Stomach smooth muscle (tissue), 2 donors: ENCODE results near the gene DNPH1.

Experiments used
- H3K27ac ChIP-seq: one replicate; pipeline ENCODE4 v1.7.0; 2013; ENCODE audit warnings: mild to moderate bottlenecking, low read length, inconsistent platforms
- H3K27me3 ChIP-seq, 2 donors: one replicate each; pipeline ENCODE4 v1.7.0; 2013; ENCODE audit warnings: low read length in 2 of 2; ENCODE audit not compliant: insufficient read depth in 2 of 2, control insufficient read depth in 1 of 2
- H3K36me3 ChIP-seq, 2 donors: one replicate each; pipeline ENCODE4 v1.7.0; 2013; ENCODE audit warnings: low read length in 2 of 2; ENCODE audit not compliant: control insufficient read depth in 2 of 2, insufficient read depth in 2 of 2
- H3K4me1 ChIP-seq: one replicate; pipeline ENCODE4 v1.7.0; 2013; ENCODE audit warnings: low read length; ENCODE audit not compliant: control insufficient read depth, insufficient read depth
- H3K4me3 ChIP-seq, 2 donors: one replicate each; pipeline ENCODE4 v1.7.0; 2013; ENCODE audit warnings: low read length in 2 of 2
- H3K9ac ChIP-seq, 2 donors: one replicate each; pipeline ENCODE4 v1.7.0; 2013; ENCODE audit warnings: low read length in 2 of 2, mild to moderate bottlenecking in 1 of 2
- H3K9me3 ChIP-seq, 2 donors: one replicate each; pipeline ENCODE4 v1.7.0; 2013; ENCODE audit warnings: low read length in 2 of 2; ENCODE audit not compliant: control insufficient read depth in 2 of 2
- donor health status: healthy.
- donor health status: Pancreatic carcinoma.

Gene DNPH1

DNA sequence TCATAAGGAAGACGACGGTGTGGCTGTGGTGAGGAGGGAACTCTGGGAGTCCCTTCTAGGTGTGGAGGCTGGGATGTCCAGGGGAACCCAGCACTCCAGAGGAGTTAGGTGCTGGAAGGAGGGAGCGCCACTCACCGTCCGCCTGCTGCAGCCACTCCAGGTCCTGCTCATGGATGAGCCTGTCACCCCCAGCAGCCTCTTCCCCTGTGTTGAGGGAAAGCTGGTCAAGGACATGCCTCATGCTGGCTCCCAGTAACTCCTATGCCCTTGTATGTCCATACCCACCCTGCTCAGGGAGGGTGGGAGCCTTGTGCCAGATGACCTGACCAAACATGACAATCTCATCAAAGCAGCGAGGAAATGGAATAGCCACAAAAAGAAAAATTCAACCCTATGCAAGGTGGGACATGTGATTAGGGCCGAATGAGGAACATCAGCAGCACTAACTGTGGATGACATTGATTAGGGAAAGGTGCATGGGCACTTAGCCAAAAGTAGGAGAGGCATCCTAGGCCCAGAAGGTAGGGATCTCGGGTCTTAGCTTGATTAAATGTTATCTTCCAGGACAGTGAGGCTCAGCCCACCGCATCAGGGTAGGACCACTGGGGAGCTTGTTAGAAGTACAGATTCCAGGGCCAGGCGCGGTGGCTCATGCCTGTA, 3.0 kb downstream of the DNPH1 start:
- no peaks in the 10 kb centered on the region for H3K9me3 ChIP-seq
- H3K36me3 ChIP-seq: peaks cover 3 to 19% of the 10 kb centered on the region in 2 donors
- no peak overlapping the region for H3K27ac ChIP-seq
- peaks cover 7% of the 10 kb centered on the region for H3K4me1 ChIP-seq
- H3K4me3 ChIP-seq: no peak overlapping the region
- H3K9ac ChIP-seq: no peak overlapping the region
- H3K27me3 ChIP-seq: no peaks in the 10 kb centered on the region

DNA sequence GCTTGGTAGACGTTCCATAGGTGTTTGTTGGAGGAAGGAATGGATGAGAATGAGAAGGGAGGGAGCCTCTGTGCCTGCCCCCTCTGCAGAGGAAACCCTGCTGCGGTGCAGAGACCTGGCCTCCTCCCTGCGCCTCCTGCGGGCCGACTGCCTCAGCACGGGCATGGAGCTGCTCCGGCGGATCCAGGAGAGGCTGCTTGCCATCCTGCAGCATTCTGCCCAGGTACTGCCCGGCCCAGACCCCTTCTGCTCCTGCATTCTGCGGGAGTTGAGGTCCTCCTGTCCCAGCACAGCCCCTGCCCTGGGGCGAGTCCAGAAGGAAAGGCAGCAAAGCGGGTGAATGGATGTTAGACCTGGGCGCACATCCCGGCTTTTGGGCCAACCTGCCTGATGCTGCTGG, 6.1 kb downstream of the DNPH1 start:
- no peak overlapping the region for H3K27ac ChIP-seq
- no peak overlapping the region for H3K4me3 ChIP-seq
- H3K9ac ChIP-seq: no peak overlapping the region
- no peaks in the 10 kb centered on the region for H3K27me3 ChIP-seq
- no peaks in the 10 kb centered on the region for H3K9me3 ChIP-seq
- H3K36me3 ChIP-seq: peaks cover 3 to 26% of the 10 kb centered on the region in 2 donors
- H3K4me1 ChIP-seq: no peaks in the 10 kb centered on the region

DNA sequence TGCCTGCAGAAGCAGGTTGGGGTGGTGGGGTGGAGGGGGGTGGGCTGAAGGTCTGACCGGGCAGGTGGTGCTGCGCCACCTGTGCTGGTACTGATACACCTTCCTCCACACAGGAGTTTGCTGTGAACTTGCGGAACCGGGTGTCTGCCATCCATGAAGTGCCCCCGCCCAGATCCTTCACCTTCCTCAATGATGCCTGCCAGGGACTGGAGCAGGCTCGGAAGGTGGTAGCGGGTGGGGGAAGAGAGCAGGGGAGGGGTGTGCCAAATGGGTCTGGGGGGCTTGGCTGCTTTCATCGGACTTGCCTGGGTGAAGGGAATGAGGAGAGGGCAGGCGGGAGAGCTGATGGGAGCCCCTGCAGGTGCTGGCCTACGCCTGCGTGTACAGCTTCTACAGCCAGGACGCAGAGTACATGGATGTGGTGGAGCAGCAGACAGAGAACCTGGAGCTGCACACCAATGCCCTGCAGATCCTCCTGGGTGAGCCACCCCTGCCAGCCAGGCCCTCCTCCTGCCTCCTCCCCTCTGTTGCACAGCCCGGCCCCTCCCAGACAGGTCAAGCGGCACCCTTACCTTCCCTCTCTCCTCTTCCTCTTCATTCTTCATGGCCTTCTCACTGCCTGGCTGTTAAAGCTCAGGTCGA, 6.7 kb downstream of the DNPH1 start:
- Histone ChIP-seq H3K4me3 (no peak overlapping the region), H3K9ac (no peak overlapping the region), H3K9me3 (no peaks in the 10 kb centered on the region), H3K27me3 (no peaks in the 10 kb centered on the region), H3K27ac (no peak overlapping the region), H3K4me1 (no peaks in the 10 kb centered on the region), H3K36me3 (peaks cover 4 to 26% of the 10 kb centered on the region in 2 donors)

DNA sequence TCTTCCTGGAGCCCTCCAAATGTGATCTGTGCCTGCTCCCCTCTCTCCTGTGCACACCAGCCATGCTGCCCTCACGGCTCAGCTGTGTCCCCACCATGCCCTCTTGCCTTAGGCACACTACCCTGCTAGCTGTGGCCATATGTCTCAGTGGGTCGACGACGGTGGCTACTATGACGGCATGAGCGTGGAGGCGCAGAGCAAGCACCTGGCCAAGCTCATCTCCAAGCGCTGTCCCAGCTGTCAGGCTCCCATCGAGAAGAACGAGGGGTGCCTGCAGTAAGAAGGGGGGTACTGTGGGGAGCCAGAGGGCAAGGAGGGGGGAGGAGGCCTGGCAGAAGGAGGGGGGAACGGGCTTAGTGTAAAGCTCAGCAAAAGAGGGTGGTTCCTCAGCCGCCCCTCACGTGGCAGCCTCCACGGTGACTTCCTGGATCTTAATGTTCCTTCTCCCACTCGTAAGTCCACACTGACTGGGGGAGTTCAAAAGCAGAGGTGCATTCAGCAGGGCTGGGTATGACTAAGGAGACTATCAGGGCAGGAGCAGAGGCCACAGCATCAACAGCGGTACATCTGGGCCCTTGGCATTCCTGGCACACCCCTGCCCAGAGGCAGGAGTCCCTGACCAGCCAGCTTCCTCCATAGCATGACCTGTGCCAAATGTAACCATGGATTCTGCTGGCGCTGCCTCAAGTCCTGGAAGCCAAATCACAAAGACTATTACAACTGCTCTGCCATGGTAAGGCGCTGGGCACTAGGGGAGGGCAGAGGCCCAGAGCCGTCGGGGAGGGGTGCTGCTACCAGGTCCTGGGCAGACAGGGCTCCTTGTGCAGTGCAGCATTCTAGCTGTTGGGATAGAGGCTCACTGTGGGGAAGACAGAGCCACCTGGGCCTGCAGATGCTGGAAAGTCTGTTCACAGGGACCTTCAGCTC, 8.0 kb downstream of the DNPH1 start:
- no peaks in the 10 kb centered on the region for H3K27me3 ChIP-seq
- no peak overlapping the region for H3K9ac ChIP-seq
- H3K4me3 ChIP-seq: no peak overlapping the region
- no peak overlapping the region for H3K27ac ChIP-seq
- H3K4me1 ChIP-seq: no peaks in the 10 kb centered on the region
- no peaks in the 10 kb centered on the region for H3K9me3 ChIP-seq
- peaks cover 13 to 28% of the 10 kb centered on the region in 2 donors for H3K36me3 ChIP-seq

DNA sequence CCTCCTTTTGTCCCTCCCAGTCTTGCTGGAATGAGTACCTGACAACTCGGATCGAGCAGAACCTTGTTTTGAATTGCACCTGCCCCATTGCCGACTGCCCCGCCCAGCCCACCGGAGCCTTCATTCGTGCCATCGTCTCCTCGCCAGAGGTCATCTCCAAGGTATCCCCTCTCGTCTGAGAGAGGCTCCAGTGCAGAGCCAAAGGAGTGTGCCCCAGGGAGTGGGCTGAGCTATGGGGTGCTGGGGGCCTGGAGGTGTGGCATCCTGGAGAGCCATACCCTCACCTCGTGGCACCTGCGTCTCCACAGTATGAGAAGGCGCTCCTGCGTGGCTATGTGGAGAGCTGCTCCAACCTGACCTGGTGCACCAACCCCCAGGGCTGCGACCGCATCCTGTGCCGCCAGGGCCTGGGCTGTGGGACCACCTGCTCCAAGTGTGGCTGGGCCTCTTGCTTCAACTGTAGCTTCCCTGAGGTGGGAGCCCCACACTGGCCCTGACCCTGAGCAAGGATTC, 8.8 kb downstream of the DNPH1 start:
- Histone ChIP-seq H3K4me3 (no peak overlapping the region), H3K27me3 (no peaks in the 10 kb centered on the region), H3K9me3 (no peaks in the 10 kb centered on the region), H3K4me1 (no peaks in the 10 kb centered on the region), H3K9ac (no peak overlapping the region), H3K36me3 (peaks cover 21 to 32% of the 10 kb centered on the region in 2 donors), H3K27ac (no peak overlapping the region)

DNA sequence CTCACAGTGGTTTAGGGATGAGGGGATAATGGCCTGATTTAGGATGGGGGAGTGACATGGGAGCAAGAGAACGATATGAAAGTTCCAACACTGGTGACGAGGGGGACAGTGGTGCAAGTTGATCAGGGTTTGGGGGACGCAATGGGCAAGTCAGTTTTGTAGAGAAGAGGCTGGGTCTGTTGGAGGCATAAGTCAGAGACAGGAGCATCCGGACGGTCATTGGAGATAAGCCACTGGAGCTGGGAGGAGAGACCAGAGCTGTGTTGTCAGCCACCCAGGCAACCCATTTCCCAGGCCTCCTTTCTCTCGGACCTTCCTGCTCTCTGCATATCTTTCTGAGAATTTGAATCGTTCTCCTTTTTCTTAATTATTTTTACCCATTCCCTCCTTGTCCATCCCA, 9.5 kb downstream of the DNPH1 start:
- Histone ChIP-seq H3K4me3 (no peak overlapping the region), H3K27ac (no peak overlapping the region), H3K9me3 (no peaks in the 10 kb centered on the region), H3K9ac (no peak overlapping the region), H3K4me1 (no peaks in the 10 kb centered on the region), H3K36me3 (peaks cover 21 to 37% of the 10 kb centered on the region in 2 donors), H3K27me3 (no peaks in the 10 kb centered on the region)

DNA sequence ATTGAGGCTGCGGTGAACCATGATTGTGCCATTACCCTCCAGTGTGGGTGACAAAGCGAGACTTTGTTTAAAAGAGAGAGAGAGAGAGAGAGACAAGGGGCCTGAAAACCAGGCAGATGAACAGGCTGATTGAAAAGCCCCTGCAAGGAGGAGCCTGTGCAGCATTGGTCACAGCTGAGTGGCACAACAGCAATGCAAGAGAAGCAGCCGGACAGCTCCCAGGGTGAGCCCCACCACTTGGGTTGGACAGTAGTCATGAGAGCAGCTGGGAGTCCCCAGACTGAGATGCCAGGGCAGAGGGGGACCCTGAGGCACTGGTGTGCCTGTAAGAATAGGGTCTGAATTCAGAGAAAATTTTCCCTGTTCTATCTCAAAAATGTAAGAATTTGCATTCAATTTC, 10.2 kb downstream of the DNPH1 start:
- peaks cover 21 to 33% of the 10 kb centered on the region in 2 donors for H3K36me3 ChIP-seq
- no peak overlapping the region for H3K4me3 ChIP-seq
- no peak overlapping the region for H3K9ac ChIP-seq
- H3K27ac ChIP-seq: no peak overlapping the region
- no peaks in the 10 kb centered on the region for H3K9me3 ChIP-seq
- no peaks in the 10 kb centered on the region for H3K27me3 ChIP-seq
- no peaks in the 10 kb centered on the region for H3K4me1 ChIP-seq

DNA sequence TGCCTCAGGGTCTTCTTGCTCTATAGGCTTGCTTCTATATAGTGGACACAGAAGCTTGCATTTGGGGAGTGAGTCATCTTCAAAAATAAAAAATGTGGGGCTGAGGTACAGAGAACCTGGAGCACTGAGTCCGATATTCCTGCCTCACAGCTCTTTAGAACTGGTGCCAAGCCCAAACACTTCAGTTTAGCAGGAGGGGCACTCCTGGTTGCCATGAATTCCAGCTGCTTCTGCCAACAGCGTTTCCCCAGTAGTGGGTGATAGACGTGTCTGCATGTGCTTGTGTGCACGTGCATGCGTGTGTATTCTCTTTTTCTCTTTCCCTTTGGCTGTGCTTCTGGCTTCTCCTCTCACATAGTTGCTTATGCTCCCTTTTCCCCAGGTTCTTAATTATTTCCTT, 11.9 kb downstream of the DNPH1 start:
- Histone ChIP-seq H3K36me3 (peaks cover 26 to 34% of the 10 kb centered on the region in 2 donors), H3K9me3 (no peaks in the 10 kb centered on the region), H3K27me3 (no peaks in the 10 kb centered on the region)

DNA sequence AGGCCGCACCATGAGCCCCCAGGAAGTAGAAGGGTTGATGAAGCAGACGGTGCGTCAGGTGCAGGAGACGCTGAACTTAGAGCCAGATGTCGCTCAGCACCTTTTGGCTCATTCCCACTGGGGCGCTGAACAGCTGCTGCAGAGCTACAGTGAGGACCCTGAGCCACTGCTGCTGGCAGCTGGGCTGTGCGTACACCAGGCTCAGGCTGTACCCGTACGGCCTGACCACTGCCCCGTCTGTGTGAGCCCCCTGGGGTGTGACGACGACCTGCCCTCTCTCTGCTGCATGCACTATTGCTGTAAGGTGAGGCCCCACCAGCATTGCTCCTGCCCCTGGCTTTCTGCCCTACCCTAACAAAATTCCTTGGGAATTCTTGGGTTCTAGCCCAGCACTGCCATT, 13.1 kb downstream of the DNPH1 start:
- peaks cover 25 to 31% of the 10 kb centered on the region in 2 donors for H3K36me3 ChIP-seq
- H3K4me3 ChIP-seq: no peak overlapping the region
- no peaks in the 10 kb centered on the region for H3K9me3 ChIP-seq
- no peak overlapping the region for H3K9ac ChIP-seq
- no peaks in the 10 kb centered on the region for H3K27me3 ChIP-seq
- H3K4me1 ChIP-seq: no peaks in the 10 kb centered on the region
- H3K27ac ChIP-seq: no peak overlapping the region

More for the DNA sequence above, 11.9 kb downstream of the DNPH1 start:
- Histone ChIP-seq H3K4me3 (no peak overlapping the region), H3K4me1 (no peaks in the 10 kb centered on the region), H3K9ac (no peak overlapping the region), H3K27ac (no peak overlapping the region)

DNA sequence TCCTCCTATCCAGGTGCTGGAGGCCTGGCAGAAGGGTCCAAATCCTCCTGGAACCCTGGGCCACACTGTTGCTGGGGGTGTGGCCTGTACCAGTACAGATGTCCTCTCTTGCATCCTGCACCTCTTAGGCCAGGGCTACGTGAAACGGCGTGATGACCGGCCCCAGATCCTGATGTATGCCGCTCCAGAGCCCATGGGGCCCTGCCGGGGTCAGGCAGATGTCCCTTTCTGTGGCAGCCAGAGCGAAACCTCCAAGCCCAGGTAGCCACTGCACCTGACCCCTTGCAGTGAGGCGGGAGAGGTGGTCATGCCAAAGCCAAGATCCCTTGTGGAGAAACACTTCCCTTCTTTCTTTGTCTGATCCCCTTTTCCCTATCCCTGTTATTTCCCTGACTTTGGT, 14.2 kb downstream of the DNPH1 start:
- Histone ChIP-seq H3K36me3 (peaks cover 25 to 26% of the 10 kb centered on the region in 2 donors), H3K27me3 (no peaks in the 10 kb centered on the region), H3K4me1 (no peaks in the 10 kb centered on the region), H3K27ac (no peak overlapping the region), H3K9me3 (no peaks in the 10 kb centered on the region), H3K4me3 (no peak overlapping the region), H3K9ac (no peak overlapping the region)
